Ovary (tissue), 9 donors: ENCODE results near the gene PNPLA8. TPM values are rescaled to one million over a fixed set of nuclear protein-coding genes. Genes with fewer than 3 reads are reported as not detected.

Experiments
- DNase-seq, 5 donors: peaks; one replicate each; pipeline ENCODE4 v3.0.0-alpha.2; 2019 to 2020
- H3K27ac ChIP-seq, 2 donors: fragments of 200-600 bp; one replicate each; pipeline versions ENCODE4 v1.5.1 to v1.8.0; 2019 to 2022
- H3K27me3 ChIP-seq: fragments of 200-600 bp; one replicate; pipeline ENCODE4 v1.8.0; 2022
- H3K36me3 ChIP-seq: fragments of 200-600 bp; sonication (generic); one replicate; pipeline ENCODE4 v1.5.1; 2019
- H3K4me1 ChIP-seq: one replicate; pipeline ENCODE4 v1.8.1; 2013; ENCODE audit warnings: mild to moderate bottlenecking, moderate library complexity; ENCODE audit not compliant: insufficient read depth
- H3K4me3 ChIP-seq: fragments of 200-600 bp; sonication (generic); one replicate; pipeline ENCODE4 v1.5.1; 2017
- H3K9me3 ChIP-seq, 2 donors: fragments of 200-600 bp in 1 of 2; sonication (generic) in 1 of 2; one replicate each; pipeline versions ENCODE4 v1.5.1 to v1.8.1; 2013 to 2019; ENCODE audit warnings: mild to moderate bottlenecking in 1 of 2, moderate library complexity in 1 of 2
- EP300 ChIP-seq: sonication (generic); formaldehyde crosslinking; IDR thresholded peaks from one replicate; pipeline ENCODE4 v1.6.1; 2017; ENCODE audit warnings: antibody characterized with exemption
- POLR2A ChIP-seq: fragments of 450-650 bp; IDR thresholded peaks from one replicate; pipeline ENCODE4 v1.6.1; 2017; ENCODE audit warnings: antibody characterized with exemption, mild to moderate bottlenecking, moderate library complexity
- WGBS, 3 donors: extraction: QIAGEN DNeasy Blood & Tissue Kit in 1 of 3; methylation state at CpG; one replicate each; pipeline versions ENCODE4 v1.1.5 to v1.1.7; 2013 to 2017; 5-methylcytosine and 5-hydroxymethylcytosine counted together
- intact Hi-C, 4 donors: fragments of 100-400 bp; cut with DNase I; formaldehyde crosslinking; loops; one replicate each; pipeline versions ENCODE4 v1.11.0 to v1.15.1; 2022 to 2023
- polyA plus RNA-seq, 2 donors: library from polyadenylated mRNA; stranded (reverse); fragments of 200-250 nt in 1 of 2; fragments of 350-450 nt in 1 of 2; fragmentation: Illumina TruSeq in 1 of 2; extraction: RNeasy Lipid Tissue Mini Kit (QIAGEN cat#74804) in 1 of 2; gene quantifications; one replicate each; pipeline ENCODE4 v1.2.3, GENCODE V29; 2013 to 2014
- total RNA-seq, 7 donors: library from RNA; depleted of rRNA in 2 of 7; stranded (reverse); fragments of >200 nt in 2 of 7; fragmentation: NEBNext Ultra II Directional in 3 of 7; extraction: Animal tissue kit (Norgen Biotek cat#: 25700) in 3 of 7; gene quantifications; one replicate each; pipeline versions ENCODE4 v1.1.0 to v1.2.4, GENCODE V29; 2016 to 2023
- TF ChIP-seq, protein P1 (sequence below), 3 donors: fragments of 450-650 bp in 2 of 3; fragments of 200-600 bp in 1 of 3; IDR thresholded peaks; one replicate each; pipeline versions ENCODE4 v1.5.1 to v1.8.0; 2016 to 2022; ENCODE audit warnings: antibody characterized with exemption in 3 of 3, mild to moderate bottlenecking in 1 of 3
- donor health status: DM: no; HTN: no; CAD: no; lungs with moderate emphysema.
- donor health status: DM: no; HTN: no; CAD: no.
- donor health status: Bipolar disorder and iron deficiency.
- donor health status: DM: yes; HTN: yes; CAD: no.
- donor health status: DM: no; HTN: no; CAD: no.
- donor health status: DM: yes; HTN: yes; CAD: no.

Gene PNPLA8
- total and polyA plus RNA-seq, 9 donors: 16.8 to 39.7 (median 24.9) TPM

DNA sequence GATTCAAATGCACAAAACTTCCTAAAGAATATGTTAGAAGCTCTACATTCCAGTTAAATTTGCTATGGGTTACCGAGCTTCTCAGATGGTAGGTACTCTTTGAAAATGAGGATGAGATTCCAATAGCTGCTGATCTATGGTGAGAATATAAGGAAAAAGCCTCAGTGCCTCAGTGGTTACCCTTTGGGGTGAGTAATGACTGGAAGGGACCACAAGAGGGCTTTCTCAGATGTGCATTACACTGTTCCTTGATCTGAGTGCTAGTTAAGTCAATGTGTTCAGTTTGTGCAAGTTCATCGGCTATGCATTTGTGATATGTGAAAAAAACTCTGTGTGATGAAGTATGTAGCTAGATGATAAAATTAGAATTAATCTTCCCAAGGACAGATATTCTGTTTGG lies 73.2 kb downstream of the PNPLA8 start:
- WGBS, 3 donors: 75 to 78% (median 76%) methylated on average over 2 of the region's 2 CpGs
- intact Hi-C loops: no loop called here
- no peaks in the 10 kb centered on the region for H3K27me3 ChIP-seq
- no peaks in the 10 kb centered on the region for H3K36me3 ChIP-seq
- DNase-seq: no peak
- H3K9me3 ChIP-seq: no peaks in the 10 kb centered on the region
- TF ChIP-seq POLR2A: no peak
- TF ChIP-seq, protein P1, sequence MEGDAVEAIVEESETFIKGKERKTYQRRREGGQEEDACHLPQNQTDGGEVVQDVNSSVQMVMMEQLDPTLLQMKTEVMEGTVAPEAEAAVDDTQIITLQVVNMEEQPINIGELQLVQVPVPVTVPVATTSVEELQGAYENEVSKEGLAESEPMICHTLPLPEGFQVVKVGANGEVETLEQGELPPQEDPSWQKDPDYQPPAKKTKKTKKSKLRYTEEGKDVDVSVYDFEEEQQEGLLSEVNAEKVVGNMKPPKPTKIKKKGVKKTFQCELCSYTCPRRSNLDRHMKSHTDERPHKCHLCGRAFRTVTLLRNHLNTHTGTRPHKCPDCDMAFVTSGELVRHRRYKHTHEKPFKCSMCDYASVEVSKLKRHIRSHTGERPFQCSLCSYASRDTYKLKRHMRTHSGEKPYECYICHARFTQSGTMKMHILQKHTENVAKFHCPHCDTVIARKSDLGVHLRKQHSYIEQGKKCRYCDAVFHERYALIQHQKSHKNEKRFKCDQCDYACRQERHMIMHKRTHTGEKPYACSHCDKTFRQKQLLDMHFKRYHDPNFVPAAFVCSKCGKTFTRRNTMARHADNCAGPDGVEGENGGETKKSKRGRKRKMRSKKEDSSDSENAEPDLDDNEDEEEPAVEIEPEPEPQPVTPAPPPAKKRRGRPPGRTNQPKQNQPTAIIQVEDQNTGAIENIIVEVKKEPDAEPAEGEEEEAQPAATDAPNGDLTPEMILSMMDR (IDR thresholded peaks at IDR 0.05): no peak
- no peak overlapping the region for H3K4me3 ChIP-seq
- peaks cover 4% of the 10 kb centered on the region for H3K4me1 ChIP-seq
- H3K27ac ChIP-seq: no peak overlapping the region

DNA sequence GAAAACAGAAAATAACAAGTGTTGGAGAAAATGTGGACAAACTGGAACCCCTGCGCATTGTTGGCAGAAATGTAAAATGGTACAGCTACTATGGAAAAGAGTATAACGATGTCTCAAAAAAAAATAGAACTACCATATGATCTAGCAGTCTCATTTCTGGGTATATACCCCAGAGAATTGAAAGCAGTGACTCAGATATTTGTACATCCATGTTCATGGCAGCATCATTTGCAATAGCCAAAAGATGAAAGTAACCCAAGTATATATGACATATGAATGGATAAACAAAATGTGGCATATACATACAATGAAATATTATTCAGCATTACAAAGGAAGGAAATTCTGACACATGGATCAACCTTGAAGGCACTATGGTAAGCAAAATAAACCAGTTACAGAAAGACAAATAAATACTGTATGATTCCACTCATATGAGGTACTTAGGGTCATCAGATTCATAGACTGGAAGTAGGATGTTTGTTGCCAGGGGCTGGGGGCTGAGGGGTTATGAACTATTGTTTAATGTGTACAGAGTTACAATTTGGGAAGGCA lies 74.6 kb downstream of the PNPLA8 start:
- Histone ChIP-seq H3K4me1 (peaks cover 4% of the 10 kb centered on the region), H3K27me3 (no peaks in the 10 kb centered on the region), H3K36me3 (no peaks in the 10 kb centered on the region), H3K9me3 (no peaks in the 10 kb centered on the region), H3K4me3 (no peak overlapping the region), H3K27ac (no peak overlapping the region)
- WGBS, 3 donors: 92 to 96% (median 94%) methylated on average over 2 of the region's 2 CpGs
- intact Hi-C loops: no loop called here
- DNase-seq: no peak
- TF ChIP-seq POLR2A (no peak), EP300 (no peak)
- TF ChIP-seq, protein P1 (IDR thresholded peaks at IDR 0.05): no peak

DNA sequence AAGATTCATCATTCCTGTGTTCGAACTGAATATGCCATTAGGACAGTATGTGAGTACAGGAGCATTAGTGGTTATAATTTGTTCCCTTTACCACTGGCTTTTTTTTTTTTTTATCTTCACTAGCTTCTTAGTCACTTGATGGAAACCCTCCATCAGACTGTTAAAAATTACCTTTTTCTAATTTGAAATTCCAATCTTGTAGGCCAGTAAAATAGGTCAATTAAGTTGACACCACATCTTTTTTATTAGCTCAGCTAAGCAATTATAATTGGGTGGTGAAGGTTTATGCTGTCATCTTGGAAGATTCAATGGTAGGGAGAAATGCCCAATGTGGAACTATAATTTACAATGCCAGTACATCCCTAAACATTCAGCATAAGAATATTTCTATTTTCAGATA lies 75.8 kb downstream of the PNPLA8 start:
- no peak overlapping the region for H3K27ac ChIP-seq
- no peaks in the 10 kb centered on the region for H3K9me3 ChIP-seq
- H3K4me1 ChIP-seq: no peaks in the 10 kb centered on the region
- H3K4me3 ChIP-seq: no peak overlapping the region
- no peak for TF ChIP-seq POLR2A
- TF ChIP-seq, protein P1 (IDR thresholded peaks at IDR 0.05): no peak
- no peak for TF ChIP-seq EP300
- H3K27me3 ChIP-seq: no peaks in the 10 kb centered on the region
- intact Hi-C loops: no loop called here
- H3K36me3 ChIP-seq: no peaks in the 10 kb centered on the region
- DNase-seq: no peak
- WGBS, 3 donors: 88 to 96% (median 92%) methylated on average over 1 of the region's 1 CpG

DNA sequence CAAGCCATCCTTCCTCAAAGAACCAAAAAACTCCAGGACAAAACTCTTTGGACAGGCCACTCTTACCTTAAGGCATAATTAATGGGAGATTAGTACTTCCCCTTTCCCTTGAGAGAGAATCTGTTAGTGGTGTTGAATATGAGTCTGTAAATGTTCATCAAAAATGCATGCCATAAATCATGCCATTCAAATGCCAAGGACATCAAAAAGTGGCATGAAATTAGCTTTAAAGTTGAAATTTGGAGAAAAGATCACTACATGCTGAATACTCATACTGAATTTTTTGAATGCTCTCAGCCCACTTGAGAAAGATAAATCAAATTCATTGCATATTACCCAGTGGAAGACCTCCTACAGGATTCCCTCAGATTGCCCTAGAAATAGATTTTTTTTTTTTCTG lies 76.4 kb downstream of the PNPLA8 start:
- no peak overlapping the region for H3K27ac ChIP-seq
- no peaks in the 10 kb centered on the region for H3K4me1 ChIP-seq
- no peak for DNase-seq
- H3K27me3 ChIP-seq: no peaks in the 10 kb centered on the region
- no peaks in the 10 kb centered on the region for H3K9me3 ChIP-seq
- H3K4me3 ChIP-seq: no peak overlapping the region
- H3K36me3 ChIP-seq: no peaks in the 10 kb centered on the region
- TF ChIP-seq, protein P1 (IDR thresholded peaks at IDR 0.05): no peak
- TF ChIP-seq EP300 (no peak), POLR2A (no peak)
- intact Hi-C loops: no loop called here
